Prostate gland (tissue), 2 donors: ENCODE measurements around the gene NR2F2. TPM values are rescaled to one million over a fixed set of nuclear protein-coding genes. Genes with fewer than 3 reads are reported as not detected.

ENCODE experiments used
- DNase-seq: peaks from one replicate; pipeline ENCODE4 v3.0.0-alpha.2; 2019; ENCODE audit warnings: low spot score
- H3K27ac ChIP-seq, 2 donors: fragments of 200-600 bp; sonication (generic); 2 replicates each; pipeline ENCODE4 v1.5.1; 2017 to 2019
- H3K27me3 ChIP-seq: fragments of 200-600 bp; sonication (generic); replicated peaks from 2 replicates; pipeline ENCODE4 v1.5.1; 2019; ENCODE audit not compliant: insufficient read depth
- H3K36me3 ChIP-seq, 2 donors: fragments of 200-600 bp; sonication (generic); 1 replicate in 1 of 2; 2 replicates in 1 of 2; pipeline versions ENCODE4 v1.5.1 to v1.8.1; 2017 to 2019
- H3K4me1 ChIP-seq: fragments of 200-600 bp; sonication (generic); replicated peaks from 2 replicates; pipeline ENCODE4 v1.5.1; 2019
- H3K4me3 ChIP-seq, 2 donors: fragments of 200-600 bp; sonication (generic); 2 replicates each; pipeline ENCODE4 v1.5.1; 2017 to 2019
- H3K9me3 ChIP-seq: fragments of 200-600 bp; sonication (generic); 2 replicates; pipeline ENCODE4 v1.5.1; 2017
- POLR2A ChIP-seq: fragments of 450-650 bp; IDR thresholded peaks from one replicate; pipeline ENCODE4 v1.6.1; 2016; ENCODE audit warnings: antibody characterized with exemption, mild to moderate bottlenecking
- POLR2AphosphoS5 ChIP-seq: sonication (generic); formaldehyde crosslinking; IDR thresholded peaks from one replicate; pipeline ENCODE4 v1.6.1; 2017; ENCODE audit warnings: antibody characterized with exemption
- WGBS: methylation state at CpG from one replicate; pipeline ENCODE4 v1.1.5; 2018; 5-methylcytosine and 5-hydroxymethylcytosine counted together
- intact Hi-C: fragments of 100-400 bp; cut with DNase I; formaldehyde crosslinking; loops from one replicate; pipeline ENCODE4 v1.14.2; 2022
- total RNA-seq, 2 donors: library from RNA; depleted of rRNA; stranded (reverse); fragments of >200 nt; gene quantifications; one replicate each; pipeline ENCODE4 v1.1.0, GENCODE V29; 2016
- TF ChIP-seq, protein P1 (sequence below), 4 experiments: fragments of 200-600 bp in 2 of 4; fragments of 450-650 bp in 2 of 4; sonication (generic) in 2 of 4; IDR thresholded peaks; 1 replicate in 3 of 4; 2 replicates in 1 of 4; pipeline ENCODE4 v1.5.1; 2016 to 2019; ENCODE audit warnings: antibody characterized with exemption in 4 of 4, mild to moderate bottlenecking in 2 of 4, moderate library complexity in 2 of 4

Gene NR2F2
- total RNA-seq, 2 donors from 2014 or later = 48.7 to 58.1 TPM

DNA sequence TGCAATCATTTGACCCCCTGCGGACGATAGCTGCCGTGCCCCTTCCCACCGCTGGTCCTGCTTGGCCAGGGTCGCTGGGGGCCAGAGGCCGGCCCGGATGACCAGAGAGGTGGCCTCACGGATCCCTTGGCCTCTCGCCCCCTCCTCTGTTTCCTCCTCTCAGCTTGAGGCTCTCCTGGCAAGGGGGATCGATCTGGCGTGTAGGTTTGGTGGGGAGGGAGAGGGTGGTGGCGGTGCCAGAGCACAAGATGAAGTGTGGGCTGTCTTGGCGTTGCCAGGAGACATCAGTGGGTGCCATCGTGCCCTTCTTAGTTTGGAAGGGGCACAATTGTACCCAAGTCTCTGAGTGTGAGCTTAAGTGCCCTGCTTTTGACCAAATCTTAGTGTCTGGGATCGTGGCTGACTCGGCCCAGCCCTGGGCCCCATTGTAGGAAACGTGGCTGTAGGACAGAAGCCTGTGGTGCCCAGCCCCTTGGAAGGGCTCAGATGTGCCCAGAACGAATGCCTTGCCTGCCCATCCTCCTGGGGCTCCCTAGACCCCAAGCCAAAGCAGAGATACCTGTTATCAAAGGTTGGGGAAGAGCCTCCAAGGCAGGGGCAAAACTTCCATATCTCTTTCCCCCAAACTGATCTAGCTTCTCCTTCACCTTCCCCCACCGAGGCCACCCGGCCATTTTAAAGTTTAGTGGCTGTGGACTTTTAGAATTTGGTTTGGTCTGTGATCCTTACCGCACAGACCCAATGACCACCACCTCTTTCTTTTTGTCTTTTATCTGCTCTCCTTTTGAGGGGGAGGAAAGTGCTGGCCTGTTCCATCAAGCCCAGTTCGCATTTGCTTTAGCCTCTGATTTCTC, 14.4 kb downstream of the NR2F2 start:
- intact Hi-C loops = loop anchor here (5.0 kb wide), 1 partner anchor 1083 kb away; no protein-coding TSS in a partner anchor
- no peaks in the 10 kb centered on the region for H3K36me3 ChIP-seq
- H3K9me3 ChIP-seq = no peaks in the 10 kb centered on the region
- TF ChIP-seq, protein P1, sequence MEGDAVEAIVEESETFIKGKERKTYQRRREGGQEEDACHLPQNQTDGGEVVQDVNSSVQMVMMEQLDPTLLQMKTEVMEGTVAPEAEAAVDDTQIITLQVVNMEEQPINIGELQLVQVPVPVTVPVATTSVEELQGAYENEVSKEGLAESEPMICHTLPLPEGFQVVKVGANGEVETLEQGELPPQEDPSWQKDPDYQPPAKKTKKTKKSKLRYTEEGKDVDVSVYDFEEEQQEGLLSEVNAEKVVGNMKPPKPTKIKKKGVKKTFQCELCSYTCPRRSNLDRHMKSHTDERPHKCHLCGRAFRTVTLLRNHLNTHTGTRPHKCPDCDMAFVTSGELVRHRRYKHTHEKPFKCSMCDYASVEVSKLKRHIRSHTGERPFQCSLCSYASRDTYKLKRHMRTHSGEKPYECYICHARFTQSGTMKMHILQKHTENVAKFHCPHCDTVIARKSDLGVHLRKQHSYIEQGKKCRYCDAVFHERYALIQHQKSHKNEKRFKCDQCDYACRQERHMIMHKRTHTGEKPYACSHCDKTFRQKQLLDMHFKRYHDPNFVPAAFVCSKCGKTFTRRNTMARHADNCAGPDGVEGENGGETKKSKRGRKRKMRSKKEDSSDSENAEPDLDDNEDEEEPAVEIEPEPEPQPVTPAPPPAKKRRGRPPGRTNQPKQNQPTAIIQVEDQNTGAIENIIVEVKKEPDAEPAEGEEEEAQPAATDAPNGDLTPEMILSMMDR (IDR thresholded peaks at IDR 0.05) = no peak
- TF ChIP-seq POLR2A = no peak
- TF ChIP-seq POLR2AphosphoS5 = no peak
- peak overlapping the region; percentile 91 to 95 for H3K27ac ChIP-seq
- no peak for DNase-seq
- H3K4me1 ChIP-seq = no peaks in the 10 kb centered on the region
- H3K27me3 ChIP-seq = no peaks in the 10 kb centered on the region
- WGBS = 56% methylated on average over 22 of the region's 22 CpGs
- peak overlapping the region; percentile 24 to 30 for H3K4me3 ChIP-seq

DNA sequence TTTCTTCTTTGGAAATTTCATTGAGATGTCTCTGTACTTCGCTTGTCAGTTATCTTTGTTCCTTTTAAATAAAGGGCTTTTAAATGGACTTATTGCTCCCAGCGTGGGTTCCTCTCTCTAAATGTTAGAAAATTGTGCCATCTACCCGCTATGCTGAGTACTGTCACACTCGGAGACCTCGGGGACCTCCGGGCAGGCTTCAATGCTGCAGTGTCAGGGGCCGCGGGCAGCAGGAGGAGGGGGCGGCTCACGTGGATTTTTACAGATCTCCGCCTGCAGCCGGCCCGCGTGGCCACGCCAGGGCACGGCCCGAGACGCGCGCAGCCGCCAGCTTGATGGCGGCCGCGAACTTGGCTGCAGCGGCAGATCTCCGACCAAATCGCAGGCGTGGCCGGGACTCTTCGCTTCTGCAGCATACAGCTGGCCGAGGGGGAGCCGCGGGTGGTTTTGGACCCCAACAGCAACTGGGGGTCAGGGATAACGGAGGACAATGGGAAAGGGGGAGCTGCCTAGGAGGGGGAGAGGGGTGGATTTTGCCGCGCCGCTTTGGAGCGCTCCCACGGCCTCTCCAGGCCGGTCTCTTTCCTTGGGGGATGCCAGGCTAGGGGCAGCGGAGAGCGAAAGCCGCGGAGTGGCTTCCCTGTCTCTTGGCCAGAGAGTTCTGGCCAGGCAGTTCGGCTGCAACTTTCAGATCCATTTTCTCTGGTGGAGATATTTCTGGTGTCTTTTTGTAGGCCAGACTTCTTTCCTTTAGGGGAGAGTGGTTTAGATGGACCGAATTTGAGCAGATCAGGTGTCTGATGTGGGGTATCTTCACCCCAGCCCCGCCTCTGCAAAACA, 15.3 kb downstream of the NR2F2 start:
- DNase-seq = peak; percentile 50
- no peaks in the 10 kb centered on the region for H3K9me3 ChIP-seq
- 20% methylated on average over 44 of the region's 47 CpGs for WGBS
- intact Hi-C loops = no loop called here
- H3K27ac ChIP-seq = peak overlapping the region; percentile 91 to 95
- peak overlapping the region; percentile 24 to 30 for H3K4me3 ChIP-seq
- H3K4me1 ChIP-seq = no peaks in the 10 kb centered on the region
- TF ChIP-seq, protein P1 (IDR thresholded peaks at IDR 0.05) = peak; percentile 36 to 70 (median 55)
- TF ChIP-seq POLR2AphosphoS5 (peak; percentile 66), POLR2A (no peak)
- no peaks in the 10 kb centered on the region for H3K27me3 ChIP-seq
- H3K36me3 ChIP-seq = no peaks in the 10 kb centered on the region

DNA sequence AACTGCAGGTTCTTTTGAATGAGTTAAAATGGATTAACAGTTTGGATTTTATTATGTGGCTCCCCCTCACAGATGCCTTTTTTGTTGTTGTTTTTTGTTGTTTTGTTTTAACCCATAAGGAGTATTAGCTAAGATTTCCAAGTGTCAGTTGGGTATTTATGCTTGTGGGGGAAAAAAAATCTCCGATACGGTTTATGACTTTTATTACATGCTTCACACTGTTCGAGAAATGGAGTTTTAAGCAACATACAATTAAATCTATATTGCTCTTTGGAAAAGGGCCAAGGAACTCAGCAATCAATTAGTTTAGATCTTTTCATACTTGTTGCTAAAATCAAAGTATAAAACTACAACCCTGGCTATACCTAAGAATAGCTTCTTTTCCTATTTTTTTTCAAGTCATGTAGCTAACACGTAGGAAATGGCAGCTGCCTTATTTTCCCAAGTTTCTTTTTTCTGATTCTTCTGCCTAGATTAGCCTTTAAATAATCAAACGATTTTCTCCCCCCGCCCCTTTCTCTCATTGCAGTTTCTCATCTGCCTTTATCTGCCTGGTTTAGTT, 16.0 kb downstream of the NR2F2 start:
- Histone ChIP-seq H3K9me3 (no peaks in the 10 kb centered on the region), H3K36me3 (no peaks in the 10 kb centered on the region), H3K27me3 (no peaks in the 10 kb centered on the region), H3K4me1 (no peaks in the 10 kb centered on the region), H3K4me3 (peak overlapping the region; percentile 24 to 30), H3K27ac (peak overlapping the region; percentile 91 to 95)
- no peak for TF ChIP-seq POLR2AphosphoS5
- no peak for TF ChIP-seq POLR2A
- TF ChIP-seq, protein P1 (IDR thresholded peaks at IDR 0.05) = no peak
- DNase-seq = no peak
- intact Hi-C loops = no loop called here
- WGBS = 64% methylated on average over 6 of the region's 6 CpGs

DNA sequence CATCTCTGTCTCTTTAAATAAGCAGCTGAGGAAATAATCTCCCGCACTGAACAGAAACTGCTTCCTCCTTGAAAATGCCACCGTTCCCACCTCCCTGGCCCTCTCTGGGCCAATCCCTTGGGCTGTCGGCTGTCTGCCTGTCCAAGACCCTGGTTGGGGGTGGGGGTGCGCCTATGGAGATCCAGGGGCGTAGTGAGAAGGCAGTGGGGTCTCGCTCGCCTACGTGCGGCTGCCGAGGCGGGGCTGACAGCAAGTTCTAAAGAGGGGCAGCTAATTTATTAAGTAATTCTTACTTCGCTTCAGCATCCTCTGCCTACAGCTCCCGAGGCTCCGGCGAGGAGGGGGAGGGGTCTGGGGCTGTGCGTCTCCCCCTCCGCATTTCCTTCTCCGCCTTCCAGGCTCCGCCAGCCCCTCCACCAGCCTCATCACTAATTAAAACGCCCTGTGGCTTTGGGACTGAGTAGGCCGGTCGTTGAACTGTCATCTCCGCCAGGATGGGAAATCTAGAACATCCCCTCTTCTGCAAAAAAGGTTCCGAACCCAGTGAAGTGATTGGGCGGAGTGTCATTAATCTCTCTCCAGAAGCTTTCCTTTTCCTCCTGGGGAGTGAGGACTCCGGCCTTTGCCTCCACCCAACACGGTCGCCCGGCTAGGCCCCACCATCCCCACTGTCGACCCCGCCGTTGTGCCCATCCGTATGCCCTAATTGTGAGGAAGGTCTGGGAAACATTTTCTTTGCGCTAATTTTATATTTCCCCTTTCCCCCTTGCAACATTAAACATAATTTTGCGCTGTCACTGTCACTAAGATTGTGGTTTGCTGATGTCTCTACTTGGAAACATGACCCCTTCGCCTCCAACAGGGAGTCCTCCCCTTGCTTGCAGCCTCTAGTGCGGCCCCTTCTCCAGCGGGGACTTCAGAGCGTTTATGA, 16.9 kb downstream of the NR2F2 start:
- Histone ChIP-seq H3K36me3 (no peaks in the 10 kb centered on the region), H3K4me1 (no peaks in the 10 kb centered on the region), H3K27me3 (no peaks in the 10 kb centered on the region), H3K4me3 (no peak overlapping the region), H3K27ac (peak overlapping the region; percentile 91 to 95), H3K9me3 (no peaks in the 10 kb centered on the region)
- intact Hi-C loops = no loop called here
- TF ChIP-seq POLR2AphosphoS5 (no peak), POLR2A (no peak)
- TF ChIP-seq, protein P1 (IDR thresholded peaks at IDR 0.05) = no peak
- no peak for DNase-seq
- 83% methylated on average over 39 of the region's 39 CpGs for WGBS
